HPDE6-E6E7 (cell line): ENCODE data around the gene TRIP10.
"Not testable (repeated sequence)": the region's sequence is repeated elsewhere in the genome, so short reads cannot be mapped to it uniquely, and the experiment has no call there.

ENCODE experiments used
- DNase-seq: peaks from one replicate; pipeline ENCODE4 v3.0.0; 2011; ENCODE audit warnings: missing footprints; ENCODE audit errors: extremely low spot score

The TRIP10 gene, protein sequence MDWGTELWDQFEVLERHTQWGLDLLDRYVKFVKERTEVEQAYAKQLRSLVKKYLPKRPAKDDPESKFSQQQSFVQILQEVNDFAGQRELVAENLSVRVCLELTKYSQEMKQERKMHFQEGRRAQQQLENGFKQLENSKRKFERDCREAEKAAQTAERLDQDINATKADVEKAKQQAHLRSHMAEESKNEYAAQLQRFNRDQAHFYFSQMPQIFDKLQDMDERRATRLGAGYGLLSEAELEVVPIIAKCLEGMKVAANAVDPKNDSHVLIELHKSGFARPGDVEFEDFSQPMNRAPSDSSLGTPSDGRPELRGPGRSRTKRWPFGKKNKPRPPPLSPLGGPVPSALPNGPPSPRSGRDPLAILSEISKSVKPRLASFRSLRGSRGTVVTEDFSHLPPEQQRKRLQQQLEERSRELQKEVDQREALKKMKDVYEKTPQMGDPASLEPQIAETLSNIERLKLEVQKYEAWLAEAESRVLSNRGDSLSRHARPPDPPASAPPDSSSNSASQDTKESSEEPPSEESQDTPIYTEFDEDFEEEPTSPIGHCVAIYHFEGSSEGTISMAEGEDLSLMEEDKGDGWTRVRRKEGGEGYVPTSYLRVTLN

DNA sequence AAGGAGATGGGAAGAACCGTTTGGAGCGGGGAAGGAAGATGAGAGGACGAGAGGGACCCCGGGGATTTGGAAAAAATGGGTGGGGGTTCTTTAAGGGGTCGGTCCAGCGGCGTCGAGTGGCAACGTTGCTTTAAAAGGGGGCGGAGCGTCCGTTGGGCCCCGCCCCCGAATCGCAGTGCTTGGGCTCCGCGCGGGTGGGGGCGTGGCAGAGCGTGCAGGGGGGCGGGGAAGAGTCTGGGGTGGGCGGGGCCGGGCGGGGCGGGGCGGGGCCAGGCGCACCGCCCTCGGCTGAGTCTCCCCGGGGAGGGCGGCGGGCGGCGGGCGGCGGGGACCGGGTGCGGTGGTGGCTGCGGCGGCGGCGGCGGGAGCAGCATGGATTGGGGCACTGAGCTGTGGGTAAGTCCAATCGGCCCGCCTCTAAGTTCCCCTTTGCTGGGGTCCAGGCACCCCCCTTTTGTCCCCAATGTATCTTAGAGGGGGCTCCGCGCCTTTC, at the start of gene TRIP10:
Gene TRIP10 (plus strand): TSS at position 291 of the 493 bp plus-strand sequence. CDS start 82 bp downstream, at position 373.
- peak; percentile 55 for DNase-seq

DNA sequence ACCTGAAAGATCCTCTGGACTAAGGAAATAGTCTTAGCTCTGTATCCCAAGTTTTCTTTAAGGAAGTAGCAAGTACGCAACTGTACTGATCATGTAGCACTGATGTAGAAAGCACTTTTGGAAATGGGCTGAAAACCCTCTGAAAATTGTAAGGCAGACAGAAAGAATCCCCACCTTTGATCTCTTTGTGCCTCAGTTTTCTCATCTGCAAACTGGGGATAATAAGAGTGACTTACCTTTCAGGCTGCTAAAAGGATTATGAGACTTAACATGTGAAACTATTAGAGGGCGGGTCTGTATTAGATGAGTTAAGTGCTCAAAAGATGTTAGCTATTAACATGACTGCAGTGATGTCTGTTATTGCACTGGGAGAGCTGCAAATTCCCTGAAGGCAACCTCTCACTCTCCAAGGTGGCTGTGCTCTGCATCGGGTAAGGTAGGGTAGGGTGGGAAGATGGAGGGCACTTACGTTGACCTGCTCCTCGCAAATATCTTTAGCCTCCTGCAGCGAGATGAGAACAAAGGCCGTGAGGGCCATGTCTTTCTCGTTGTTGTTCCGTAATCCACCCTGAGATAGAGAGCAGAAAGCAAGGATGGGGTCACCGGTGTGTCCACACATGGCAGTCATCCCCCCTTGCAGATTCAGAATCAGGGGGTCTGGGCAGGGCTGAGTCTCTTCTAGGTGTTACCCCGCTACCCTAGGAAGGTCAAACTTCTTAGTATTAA, 49.2 kb upstream of the TRIP10 start:
- no peak for DNase-seq

DNA sequence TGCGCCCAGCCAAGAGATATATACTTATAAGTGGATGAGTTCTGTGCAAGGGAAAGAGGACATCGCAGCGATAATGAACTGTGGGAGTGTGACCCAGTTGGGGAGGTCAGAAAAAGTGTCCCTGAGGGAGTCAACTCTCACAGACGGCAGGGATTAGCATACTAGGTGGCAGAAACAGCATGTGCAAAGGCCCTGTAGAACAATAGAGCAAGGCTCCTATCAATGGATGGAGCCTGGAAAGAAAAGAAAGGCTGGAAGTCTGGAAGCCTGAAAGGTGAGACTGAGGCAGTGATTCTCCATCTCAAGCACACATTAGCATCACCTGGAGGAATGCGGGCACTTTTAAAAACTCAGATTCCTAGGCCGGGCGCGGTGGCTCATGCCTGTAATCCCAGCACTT, 48.1 kb upstream of the TRIP10 start:
- no peak for DNase-seq

DNA sequence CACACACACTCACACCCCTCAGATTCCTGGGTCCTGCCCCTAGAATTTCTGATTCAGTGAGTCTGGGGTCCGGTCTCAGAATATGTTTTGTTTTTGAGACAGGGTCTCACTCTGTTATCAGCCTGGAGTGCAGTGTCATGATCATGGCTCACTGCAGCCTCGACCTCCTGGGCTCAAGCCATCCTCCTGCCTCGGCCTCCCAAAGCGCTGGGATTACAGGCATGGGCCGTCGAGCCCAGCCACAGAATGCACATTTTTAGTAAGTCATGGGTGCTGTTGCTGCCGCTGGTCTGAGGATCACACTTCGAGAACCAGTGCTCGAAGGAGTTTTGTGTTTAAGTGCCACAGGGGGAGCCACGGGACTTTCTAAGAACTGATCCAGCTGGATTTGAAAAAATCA, 47.5 kb upstream of the TRIP10 start:
- DNase-seq = no peak

DNA sequence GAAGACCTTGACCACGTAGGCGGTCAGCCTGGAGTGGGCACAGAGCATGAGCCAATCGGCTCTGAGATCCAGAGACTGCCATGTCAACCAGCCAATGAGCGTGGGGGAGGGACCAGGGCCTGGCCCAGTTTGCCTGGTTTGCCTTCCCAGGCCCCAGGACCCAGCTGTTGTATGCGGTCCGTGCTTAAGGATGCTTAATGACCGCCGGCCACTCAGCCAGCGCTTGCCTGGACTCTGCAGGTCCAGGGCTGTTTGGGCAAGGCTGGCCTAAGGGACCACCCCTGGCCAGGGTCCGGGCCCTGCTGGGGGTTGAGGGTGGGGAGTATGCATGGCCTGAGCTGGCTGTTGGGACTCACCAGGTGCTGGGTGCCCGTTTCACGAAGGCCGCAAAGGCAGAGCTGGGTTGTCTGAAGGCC, 46.4 kb upstream of the TRIP10 start:
- DNase-seq = no peak

DNA sequence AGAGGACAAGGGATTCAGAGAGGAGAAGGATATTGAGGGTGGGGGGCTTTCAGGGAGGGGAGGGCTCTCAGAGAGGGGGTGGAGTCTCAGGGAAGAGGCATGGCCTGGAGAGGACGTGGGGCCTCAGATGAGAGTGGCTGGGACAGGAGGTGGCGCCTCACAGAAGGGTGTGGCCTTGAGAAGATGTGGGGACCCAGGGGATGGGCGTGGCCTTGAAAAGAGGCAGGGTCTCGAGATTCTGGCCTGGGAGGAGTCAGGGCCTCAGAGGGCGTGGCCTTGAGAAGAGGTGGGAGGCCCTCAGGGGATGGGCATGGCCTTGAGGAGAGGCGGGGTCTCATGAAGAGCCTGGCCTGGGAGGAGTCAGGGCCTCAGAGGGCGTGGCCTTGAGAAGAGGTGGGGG, 45.8 kb upstream of the TRIP10 start:
- no peak for DNase-seq

DNA sequence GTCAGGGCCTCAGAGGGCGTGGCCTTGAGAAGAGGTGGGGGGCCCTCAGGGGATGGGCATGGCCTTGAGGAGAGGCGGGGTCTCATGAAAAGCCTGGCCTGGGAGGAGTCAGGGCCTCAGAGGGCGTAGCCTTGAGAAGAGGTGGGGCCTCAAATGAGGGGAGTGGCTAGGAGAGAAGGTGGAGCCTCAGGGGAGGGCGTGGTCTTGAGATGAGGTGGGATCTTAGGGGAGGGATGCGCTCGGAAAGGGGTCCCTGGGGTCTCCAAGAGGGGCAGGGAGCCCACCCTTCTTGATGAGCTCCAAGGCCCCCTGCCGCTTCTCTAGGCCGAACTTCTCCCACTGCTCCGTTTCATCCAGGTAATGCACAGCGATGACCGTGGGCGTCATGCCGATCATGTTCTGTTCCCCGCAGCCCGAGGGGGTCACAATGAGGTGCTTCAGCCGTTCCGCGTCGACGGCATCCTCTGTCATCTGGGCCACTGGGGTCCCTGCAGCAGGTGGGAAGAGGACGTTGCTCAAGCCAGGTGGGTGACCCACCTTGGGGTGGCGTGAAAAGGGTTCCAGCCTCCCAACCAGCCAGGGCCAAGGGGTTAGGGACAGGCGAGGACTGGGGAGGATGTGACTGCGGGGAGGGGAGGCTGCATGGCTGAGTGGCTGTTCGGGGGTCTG, 45.2 kb upstream of the TRIP10 start:
- no peak for DNase-seq

DNA sequence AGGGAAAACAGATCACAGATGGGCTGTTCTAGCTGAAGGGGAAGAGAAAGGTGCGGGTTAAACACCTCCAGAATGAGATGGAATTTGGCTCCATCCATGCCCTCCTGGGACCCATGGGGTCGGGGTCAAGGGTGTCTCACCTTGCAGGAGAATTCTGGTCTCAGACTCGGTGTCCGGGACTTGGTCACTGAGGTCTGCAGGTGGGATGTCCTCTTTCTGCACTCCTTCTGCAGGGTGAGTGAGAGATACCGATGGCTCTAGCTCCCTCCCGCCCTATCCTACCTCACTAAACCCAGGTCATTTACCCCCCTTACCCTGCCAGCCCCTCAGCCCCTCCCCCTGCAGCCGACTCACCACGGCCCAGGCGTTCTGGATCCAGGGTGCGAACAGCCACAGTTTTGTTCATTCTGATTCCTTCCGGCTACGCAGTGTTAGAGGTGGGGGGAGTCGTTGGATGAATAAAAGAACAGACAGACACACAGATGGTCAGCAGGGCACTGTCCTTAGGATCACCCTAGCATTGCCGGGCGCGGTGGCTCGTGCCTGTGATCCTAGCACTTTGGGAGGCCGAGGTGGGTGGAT, 43.1 kb upstream of the TRIP10 start:
- no peak for DNase-seq

DNA sequence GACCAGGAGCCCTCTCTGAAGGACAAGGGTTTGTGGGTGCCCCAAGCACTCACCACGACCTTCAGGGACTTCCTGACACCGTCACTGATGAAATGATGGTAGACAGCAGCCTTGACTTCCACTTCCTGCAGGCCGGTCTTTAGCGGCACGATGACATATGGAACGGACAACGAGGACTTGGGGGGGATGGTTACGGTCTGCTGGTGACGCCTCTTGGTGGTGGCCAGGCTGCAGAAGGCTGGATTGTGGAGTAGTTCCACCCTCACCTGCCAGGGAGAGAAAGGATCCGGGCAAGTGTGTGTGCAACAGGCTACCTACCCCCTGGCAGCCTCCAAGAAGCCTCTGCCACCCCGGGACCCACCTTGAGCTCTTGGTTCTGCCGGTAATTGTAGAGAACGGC, 42.2 kb upstream of the TRIP10 start:
- no peak for DNase-seq

DNA sequence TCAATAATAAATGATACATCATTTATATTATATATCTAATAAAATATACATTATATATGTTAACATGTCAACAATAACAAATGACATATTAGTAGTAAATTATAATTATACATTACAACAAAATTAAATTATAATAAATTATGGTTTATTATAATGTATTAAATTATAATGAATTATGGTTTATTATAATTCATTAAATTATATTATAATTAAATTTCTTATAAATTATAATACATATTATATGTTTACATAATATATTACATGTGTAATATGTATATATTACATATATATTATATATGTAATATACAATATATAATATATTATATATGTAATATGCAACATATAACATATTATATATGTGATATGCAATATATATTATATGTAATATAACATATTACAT, 39.5 kb upstream of the TRIP10 start:
- DNase-seq = no peak

DNA sequence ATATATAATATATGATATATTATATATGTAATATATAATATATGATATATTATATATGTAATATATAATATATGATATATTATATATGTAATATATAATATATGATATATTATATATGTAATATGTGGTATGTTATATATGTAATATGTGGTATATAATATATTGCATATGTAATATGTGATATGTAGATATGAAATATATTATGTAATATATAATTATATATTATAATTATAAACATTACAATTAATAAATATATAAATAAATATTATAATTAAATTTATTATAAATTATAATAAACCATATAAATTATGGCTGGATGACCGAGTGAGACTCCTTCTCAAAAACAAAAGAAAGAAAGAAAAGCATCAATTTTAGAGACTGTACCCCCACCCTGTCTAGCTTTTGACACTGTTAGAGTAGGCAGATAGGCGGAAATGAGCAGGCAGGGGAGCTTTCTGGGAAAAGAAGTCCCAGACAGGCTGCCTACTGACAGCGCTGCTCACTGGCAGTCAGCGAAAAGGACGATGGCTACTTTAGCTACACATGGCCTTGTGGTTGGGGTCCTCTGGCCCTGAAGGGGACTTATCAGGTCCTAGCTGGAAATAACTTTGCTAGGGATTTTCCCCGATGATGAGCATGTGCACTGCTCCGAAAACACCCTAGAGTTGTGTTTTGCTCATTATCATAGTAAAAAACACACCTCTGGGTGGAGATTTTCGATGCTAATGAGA, 38.7 kb upstream of the TRIP10 start:
- no peak for DNase-seq

DNA sequence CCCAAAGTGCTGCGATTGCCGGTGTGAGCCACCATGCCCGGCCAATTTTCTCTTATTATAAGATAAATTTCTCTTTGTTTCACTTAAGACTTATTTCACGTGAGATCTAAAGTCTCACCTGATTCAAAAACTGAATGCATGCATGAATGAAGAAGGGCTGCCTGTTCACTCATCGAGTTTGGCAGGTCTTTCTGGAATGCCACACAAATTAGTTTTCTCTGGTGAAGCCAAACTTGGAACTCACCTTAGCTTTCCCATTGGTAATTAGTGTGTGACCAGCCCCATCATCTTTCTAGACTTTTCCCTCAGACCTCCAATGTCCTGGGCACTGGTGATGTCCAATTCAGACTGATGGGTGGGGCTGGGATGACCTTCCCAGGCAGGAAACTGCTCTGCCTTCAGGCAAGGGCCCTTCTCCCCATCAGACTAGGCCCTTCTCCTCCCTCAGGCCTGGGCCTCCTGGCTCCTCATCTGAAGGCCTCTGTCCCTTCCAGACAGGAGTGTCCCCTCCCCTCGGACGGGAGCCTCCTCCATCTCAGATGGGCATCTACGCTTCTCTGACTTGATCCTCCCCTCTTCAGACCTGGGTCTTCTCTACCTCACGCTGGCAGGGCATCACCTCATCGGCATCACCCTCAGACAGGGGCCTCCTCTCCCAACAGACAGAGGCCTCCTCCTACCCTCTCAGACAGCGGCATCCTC, 33.4 kb upstream of the TRIP10 start:
- no peak for DNase-seq

DNA sequence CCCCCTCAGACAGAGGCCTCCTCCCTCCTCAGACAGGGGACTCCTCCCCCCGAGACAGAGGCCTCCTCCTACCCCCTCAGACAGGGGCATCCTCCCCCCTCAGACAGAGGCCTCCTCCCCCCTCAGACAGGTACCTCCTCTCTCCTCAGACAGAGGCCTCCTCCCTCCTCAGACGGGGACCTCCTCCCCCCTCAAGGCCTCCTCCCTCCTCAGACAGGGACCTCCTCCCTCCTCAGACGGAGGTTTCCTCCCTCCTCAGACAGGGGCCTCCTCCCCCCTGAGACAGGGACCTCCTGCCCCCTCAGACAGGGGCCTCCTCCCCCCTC, 32.9 kb upstream of the TRIP10 start:
- DNase-seq = no peak

DNA sequence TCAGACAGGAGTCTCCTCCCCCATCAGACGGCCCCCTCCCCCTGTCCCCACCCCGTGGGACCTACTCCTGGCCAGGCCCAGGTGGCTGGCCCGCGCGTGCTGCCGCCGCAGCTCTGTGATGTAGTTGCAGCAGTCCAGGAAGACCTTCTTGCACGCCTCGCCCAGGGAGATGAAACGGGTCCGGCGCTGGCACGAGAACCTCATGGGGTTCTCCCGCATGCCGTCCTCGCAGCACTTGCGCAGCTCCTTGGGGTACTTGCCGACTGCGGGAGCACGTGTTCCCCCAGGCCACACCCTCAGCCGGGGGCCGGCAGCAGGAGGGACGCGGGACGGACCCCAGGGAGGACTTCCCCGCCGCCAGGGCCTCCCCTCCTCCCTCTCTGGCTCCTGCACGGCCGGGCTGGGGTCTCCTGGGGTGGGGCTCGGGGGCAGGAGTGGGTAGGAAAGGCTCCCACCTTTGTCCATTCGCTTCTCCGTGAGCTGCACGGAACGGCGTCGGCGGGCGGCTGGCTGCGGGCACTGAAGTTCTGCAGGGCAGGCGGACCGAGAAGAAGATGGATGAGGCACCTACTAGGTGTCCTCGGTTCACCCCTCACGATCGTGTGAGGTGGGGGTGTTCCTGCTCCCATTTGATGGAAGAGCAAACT, 32.3 kb upstream of the TRIP10 start:
- DNase-seq = no peak

DNA sequence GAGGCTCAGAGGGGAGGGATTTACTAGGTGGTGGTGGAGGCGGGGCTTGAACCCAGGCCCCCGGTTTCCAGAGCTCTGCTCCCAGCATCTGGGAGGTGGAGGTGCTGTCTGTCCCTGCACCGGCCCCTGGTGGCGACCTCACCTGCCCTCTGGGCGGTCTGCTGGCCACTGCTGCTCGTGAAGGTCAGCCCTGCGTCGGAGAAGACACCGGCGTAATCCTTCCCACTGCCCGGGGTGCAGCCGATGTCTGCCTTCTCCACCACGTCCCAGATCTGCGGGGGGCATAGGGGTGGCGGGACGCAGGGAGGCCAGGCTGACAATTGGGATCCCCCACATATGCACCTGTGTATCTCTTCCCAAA, 31.8 kb upstream of the TRIP10 start:
- no peak for DNase-seq

DNA sequence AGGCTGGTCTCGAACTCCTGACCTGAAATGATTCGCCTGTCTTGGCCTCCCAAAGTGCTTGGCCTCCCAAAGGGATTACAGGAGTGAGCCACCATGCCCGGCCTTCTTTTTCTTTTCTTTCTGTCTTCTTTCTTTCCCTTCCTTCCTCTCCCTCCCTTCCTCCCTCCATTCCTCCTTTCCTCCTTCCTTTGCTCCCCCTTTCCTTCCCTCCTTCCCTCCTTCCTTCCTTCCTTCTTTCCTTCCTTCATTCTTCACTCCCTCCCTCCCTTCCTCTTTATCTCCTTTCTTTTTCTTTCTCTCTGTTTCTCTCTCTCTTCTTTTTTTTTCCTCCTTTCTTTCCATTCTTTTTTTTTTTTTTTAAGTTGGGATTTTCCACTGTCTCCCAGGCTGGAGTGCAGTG, 31.1 kb upstream of the TRIP10 start:
- no peak for DNase-seq

DNA sequence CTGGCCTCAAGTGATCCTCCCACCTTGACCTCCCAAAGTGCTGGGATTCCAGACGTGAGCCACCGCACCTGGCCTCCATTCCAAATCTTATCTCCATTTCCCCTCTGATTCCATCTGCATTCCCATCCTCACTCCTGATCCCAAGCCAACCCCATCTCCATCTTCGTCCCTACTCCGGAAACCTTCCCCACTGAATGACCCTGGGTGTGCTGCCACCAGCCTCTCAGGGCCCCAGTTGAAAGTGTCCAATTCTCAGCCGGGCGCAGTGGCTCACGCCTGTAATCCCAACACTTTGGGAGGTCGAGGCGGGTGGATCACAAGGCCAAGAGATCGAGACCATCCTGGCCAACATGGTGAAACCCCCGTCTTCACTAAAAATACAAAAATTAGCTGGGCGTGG, 30.6 kb upstream of the TRIP10 start:
- DNase-seq = not testable (repeated sequence)

DNA sequence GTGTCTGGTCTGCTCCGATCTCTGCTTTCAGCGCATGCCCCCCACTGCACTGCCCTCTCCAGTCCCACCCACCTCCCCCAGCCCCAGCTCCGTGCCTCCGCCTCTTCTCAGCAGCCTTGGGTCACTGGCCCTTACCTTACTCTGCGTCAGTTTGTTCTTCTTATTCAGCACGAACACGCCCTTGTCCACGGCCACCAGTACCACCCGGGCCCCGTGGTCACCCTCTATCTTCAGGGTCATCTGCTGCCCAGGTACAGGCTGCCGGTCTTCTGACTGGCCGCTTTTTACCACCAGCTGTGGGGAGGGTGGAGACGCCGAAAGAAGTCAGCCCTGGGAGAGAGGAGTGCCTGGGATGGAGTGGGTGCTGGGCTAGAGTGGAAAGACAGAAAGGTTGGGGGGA, 29.9 kb upstream of the TRIP10 start:
- DNase-seq = no peak

DNA sequence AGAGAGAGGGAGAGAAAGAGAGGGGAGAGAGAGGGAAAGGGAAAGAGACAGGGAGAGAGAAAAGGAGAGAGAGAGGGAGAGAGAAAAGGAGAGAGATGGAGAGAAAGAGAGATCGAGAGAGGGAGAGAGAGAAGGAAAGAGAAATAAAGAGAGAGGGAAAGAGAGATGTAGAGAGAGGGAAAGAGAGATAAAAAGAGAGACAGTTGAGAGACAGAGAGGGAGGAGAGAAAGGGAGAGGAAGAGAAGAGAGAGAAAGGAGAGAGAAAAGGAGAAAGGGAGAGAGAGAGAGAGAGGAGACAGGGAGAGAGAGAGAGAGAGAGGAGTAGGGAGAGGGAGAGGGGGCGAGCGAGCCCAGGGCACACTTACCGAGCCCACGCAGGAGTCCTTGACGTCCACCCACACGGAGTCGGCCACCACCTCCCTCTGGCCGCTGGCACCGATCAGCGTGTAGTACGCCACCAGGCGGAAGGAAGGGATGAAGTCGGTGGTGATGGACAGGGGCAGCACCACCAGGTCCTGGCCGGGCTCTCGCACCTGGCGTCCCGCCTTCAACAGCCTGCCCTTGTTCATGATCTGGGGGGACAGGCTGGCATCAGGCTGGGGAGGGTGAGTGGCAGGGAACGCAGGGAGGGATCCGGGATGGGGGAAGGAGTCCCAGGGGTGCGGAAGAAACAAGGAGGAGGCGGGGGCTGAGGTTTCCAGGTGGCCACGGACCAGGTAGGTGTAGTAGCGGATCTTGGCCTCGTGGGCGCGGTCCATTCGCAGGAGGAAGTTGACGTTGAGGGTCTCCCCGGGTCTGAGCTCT, 29.0 kb upstream of the TRIP10 start:
- DNase-seq = no peak

DNA sequence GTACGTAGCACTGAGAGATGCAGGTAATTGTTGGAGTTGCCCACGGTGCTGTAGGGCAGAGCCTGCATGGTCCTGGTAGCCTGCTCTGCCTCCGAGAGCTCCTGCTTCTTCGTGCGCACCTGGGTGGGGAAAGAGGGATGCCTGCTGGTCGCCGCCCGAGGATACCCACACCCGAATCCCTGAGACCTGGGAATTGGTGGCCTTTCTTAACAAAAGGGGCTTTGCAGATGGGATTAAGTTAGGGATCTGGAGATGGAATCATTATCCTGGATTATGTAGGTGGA, 28.5 kb upstream of the TRIP10 start:
- DNase-seq = no peak
